DMS53 treated with DMSO at 0.1 percent for 48 hours (cell line): Measurements from ENCODE around the gene ERGIC3.
A peak's percentile ranks its signal among the peaks of the same experiment; 100 is the strongest.

Source experiments
- DNase-seq: peaks from one replicate; lab custom pipeline; 2025; ENCODE audit not compliant: unreplicated experiment; lab: John Stamatoyannopoulos, UW

ERGIC3 gene

DNA sequence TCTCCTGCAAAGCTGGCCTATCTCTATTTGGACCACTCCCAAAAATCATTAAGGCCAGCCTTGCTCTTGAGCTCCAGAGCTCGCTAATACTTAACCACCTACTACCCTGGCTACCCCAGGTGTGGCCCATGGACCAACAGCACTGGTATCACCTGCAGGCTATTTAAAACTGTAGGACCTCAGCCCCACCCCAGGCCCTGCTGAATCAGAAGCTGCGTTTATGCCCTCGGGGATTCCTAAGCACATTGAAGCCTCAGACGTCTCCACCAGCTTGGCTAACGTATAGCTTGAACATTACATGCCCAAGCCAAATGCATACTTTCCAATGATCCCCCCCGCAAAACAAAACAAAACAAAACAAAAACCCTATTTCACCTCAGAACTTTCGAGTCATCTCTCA, 54.0 kb downstream of the ERGIC3 start:
- DNase-seq = no peak

DNA sequence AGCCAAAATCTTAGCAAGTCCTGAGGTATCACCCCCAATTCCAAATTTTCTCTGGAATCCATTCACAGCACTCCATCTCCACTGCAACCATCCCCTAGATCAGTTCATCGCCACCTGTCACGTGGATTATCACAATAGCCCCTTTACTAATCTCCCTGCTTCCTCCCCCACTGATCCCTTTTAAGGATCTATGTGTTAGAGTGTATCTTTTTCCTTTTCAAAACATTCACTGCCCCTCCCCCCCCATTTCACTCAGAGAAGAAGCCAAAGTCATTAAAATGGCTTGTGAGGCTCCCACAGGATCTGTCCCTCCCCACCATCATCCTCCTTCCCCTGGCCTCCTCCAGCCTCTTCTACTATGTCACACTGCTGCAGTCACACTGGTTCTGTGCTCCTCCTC, 55.3 kb downstream of the ERGIC3 start:
- no peak for DNase-seq

DNA sequence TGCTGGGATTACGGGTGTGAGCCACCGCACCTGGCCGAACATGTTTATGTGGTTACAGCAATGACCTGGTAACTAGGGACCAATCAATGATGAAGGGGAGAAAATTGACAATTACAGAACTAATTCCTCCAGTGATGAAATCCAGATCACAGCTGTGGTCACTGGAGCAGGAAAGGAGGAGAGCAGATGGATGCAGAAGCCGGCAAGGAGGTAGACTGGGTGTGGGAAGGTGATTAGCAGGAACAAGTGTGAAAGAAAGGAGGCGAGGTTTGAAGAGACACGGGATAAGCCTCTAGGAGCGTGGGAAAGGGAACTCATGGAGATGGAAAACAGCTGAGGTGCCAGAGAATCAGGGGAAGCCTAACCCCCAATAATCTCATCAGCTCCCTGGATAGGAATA, 56.6 kb downstream of the ERGIC3 start:
- no peak for DNase-seq

DNA sequence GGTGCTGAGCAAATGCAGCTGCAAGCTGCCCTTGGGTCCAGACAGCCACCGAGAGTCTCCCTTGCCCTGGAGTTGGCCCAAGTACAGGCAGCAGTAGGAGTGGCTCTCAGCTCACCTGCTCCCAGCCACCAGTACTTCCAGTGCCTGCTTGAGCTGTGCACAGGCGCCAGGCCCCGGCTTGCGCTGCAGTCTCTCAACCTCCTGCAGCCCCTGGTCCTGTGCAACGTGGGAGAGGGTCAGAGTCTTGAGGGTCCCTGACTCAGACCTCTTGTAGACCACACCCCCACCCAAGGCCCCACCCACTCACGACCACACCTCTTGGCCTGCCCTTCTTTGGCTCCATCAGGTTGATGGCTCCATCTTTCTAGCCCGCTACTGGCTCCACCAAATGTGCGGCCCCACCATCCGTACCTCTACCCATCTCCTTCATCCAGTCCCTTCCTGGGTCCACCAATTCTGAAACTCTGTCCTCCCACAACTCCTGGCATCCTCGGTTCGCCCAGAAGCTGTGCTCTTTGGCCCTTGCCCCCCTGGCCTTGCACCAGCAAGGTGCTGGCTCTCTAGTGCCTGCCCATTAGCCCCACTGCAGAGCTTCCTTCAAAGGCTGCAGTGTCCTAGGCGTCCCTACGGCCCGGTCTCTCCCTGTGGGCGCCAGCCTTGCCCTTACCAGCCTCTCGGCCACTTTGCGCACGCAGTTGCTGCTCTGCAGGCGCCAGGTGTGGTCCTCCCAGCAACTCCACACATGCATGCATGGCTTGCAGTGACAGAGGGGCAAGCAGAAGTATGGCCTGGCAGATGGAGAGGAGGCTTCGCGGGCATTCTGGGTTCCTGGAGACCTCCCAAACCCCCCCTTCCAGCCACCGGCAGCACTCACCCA, 57.3 kb downstream of the ERGIC3 start:
- DNase-seq = peak; percentile 13

DNA sequence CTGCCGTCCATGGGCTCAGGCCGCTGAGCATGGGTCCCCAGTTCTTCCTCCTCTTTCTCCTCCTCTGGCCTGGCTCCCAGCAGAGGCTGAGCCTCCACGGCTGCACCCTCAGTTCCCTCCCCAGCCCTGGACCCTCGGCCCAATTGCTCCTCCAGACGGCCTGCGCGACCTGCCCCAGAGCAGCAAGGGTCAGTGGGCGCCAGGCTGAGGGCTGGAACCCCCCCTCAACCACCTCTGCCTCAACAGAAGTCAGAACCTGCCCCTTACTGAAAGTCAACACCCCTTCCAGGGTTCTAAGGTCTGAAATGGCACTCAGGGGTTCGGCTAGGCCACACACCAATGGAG, 57.9 kb downstream of the ERGIC3 start:
- no peak for DNase-seq

DNA sequence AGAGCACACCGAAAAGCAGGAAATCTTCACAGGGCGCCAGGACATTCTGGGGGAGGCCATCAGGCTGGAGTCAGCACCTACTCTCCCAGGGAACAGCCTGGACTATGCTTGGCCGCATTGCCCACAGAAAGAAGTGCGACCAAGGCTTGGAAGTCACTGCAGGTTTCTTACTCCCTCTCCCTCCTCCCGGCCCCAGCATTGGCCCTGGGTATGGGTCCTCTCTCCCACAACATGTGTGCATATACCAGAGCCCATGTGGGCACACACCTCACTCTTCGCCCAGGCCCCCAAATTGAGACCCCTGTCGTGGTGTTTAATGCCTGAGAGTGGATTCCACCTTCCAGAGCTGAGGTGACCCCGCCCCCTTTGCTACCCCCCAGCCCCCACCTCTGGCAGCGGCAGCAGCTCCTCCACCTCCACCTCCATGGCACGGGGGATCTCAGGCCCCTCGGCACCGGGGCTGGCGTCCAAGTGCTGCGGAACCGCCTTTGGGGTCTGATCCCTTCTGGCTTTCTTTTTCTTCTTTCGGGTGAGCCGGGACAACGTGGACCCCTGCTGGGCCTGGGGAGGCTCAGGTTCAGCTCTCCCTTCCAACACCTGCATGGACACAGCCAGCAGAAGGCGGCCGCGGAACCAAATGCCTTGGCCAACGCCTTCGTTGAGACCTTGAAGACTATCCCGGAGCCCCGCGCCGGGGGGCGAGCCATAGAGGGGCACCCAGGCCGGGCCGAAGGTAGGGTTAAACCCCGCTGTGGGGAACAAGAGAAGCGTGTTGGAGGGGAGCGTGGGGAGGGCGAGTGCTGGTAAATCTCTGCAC, 58.5 kb downstream of the ERGIC3 start:
- DNase-seq = no peak

DNA sequence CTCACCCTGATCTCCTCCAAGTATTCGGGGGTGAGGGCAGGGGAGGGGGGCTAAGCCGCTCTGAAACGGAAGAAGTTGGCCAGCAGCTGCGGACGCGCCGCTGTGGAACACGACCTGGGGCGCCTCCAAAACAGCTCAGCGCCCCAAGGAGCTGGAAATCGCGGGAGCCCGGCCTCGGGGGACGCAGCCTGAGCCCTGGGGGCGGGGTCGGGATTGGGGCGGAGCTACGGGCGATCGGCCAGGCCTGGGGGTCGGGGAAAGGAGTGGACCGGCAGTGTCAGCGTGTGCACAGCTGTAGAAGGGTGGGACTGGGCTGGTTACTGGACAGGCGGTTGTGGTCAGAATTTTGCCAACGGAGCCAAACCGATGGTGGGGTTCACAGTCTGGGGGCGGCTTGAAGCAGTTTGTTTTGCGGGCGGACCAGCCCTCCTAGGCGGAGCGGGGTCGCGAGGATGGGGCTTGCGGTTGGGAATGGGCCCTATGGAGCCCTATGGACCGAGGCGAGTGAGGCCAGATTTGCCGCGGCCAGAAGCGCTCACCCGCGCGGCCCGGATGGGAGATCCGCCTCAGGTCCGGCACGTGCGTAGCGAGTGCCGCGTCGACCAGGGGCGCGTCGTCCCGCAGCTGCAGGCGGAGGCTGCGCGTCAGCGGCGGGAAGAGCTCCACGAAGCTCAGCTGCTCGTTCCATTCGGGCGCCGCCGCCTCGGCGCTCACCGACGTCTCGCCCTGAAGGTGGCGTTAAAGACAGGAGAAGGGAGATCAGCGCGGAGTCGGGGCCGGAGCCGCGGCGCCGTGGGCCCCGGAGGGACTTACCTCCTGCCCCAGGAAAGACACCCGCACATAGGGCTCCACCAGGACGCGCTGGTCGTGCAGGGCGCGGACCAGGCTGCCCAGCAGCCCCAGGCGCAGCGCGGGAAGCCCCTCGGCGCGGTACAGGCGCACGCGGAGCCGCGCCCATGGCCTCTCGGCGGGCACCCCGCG, 59.4 kb downstream of the ERGIC3 start:
- peak; percentile 31 for DNase-seq

DNA sequence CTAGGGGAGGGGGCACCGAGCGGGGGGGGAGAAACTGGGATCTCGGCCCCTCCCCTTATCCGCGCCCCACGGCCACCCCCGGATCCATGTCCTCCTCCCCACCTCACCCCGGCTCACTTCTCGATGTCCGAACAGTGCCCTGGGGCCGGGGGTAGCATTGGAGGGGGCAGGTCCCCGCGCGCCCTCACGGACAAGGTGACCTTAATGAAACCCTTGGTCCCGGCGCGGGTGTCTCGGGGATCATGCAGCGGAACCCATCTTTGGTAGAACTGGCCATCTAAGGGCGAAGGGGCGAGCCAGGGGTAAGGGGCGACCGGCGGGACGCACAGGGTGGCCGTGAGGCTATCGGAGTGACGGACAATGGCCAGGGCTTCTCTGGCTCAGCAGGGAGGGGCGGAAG, 60.1 kb downstream of the ERGIC3 start:
- DNase-seq = no peak

DNA sequence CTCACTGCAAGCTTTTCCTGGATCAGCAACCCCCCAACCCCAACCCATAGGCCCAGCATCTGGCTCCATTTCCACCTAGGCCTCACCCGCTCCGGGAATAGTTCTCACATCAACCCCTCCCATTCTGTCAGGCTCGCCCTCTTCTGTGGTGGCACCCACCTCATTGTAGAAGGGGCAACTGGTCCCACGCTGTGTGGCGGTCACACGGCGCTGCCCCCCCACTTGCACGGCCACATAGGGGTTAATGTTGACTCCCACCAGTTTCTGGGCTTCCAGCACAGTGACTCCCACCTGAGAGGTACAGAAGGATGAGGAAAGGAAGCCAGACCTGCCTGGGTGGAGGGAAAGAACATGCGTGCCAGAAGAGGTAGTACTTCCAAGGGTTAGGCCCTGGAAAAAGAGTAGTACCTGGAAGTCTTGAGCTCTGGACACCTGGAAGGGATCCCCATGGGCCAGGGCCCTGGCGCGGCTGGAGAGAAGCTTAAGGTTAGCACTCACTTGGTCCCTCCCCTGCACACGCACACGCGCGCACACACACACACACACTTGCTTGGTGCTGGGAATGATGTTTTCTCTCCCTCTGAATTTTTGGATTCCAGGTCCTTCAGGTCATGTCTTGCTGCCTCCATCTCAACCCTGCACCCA, 61.1 kb downstream of the ERGIC3 start:
- DNase-seq = no peak

DNA sequence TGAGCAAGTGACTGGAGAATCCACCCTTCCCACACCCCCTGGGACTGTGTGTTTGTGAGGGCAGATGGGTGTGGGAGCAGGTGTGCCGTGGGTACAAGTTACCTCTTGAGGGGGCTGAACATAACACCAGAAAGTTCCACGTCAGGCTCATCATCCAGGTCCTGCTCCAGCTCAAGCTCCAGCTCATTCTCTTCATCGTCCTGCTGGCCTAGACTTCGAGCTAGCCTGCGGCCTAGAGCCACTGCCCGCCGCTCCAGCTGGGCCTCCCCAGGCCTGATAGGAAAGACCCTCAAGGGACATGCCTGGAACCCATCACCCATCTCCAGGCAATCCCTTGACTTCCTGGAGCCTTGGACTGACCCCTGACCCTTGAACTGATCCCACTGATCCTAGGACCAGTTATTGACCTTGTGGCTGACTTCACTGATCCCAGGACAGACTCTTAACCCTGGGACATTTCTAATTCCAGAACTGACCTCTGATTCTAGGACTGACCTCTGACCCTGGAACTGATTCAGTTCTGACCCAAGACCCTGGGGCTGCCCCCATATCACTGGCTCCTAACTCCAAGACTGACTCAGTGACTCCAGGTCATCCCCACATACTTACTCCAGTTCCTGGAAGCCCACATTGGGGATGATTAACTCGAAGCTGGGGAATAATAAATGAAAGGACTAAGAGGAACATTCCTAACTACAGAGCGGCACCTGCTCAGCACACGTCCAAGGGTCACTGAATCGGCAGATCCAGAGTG, 62.0 kb downstream of the ERGIC3 start:
- DNase-seq = no peak

DNA sequence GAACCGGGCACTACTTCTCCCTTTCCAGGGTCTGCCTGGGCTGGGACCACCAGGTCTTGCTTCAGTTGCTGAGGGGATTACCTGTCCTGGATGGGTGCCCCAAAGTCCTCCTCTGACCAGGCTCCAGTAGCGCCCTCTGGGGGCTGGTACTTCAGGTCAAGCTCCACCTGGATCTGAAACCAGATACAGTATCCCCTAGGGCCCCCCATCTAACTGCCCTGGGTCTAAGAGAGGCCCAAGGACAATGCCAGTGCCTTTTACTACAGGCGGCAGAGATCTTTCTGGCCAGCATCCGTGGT, 62.5 kb downstream of the ERGIC3 start:
- DNase-seq = no peak

DNA sequence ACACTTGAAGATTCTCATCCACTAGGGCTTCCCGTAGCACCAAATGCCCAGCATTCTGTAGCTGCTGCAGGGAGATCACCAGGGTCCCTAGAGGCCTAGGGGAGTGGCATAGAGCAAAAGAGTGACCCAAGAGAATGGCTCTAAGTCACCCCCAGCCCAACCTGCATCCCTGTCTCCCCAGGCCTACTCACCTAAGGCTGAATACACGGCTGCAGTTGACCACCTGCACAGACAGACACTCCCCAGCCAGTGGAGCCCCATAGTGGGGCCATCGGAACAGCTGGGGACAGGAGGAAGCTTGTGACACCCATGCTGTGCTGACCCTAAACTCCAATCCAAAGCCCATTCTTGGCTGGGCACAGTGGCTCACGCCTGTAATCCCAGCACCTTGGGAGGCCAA, 64.2 kb downstream of the ERGIC3 start:
- DNase-seq = no peak
